T follicular helper cell (primary cell): ENCODE data around the gene FAM81B.

Source experiments
- DNase-seq: peaks from one replicate; pipeline ENCODE4 v3.0.0-alpha.2; 2020; ENCODE audit warnings: low read depth

Gene FAM81B

GRCh38 chr5:95471942-95472341 lies 80.8 kb downstream of the FAM81B start:
- DNase-seq, result no peak

- DNase-seq, result no peak
Observed at GRCh38 chr5:95484421-95484820, 93.3 kb downstream of the FAM81B start.

GRCh38 chr5:95486191-95486590 lies 95.0 kb downstream of the FAM81B start:
- no peak for DNase-seq

- no peak for DNase-seq
Observed at GRCh38 chr5:95487880-95488279, 96.7 kb downstream of the FAM81B start.
